Measurements from ENCODE around the gene SHD.
"Not testable (repeated sequence)": the region's sequence is repeated elsewhere in the genome, so short reads cannot be mapped to it uniquely, and the experiment has no call there.

The SHD gene

GRCh38 chr19:4267101-4267900, 11.8 kb upstream of the SHD start:
- peak; percentile 33 for DNase-seq (ENCODE audit: low read depth)

GRCh38 chr19:4267901-4268815, 10.9 kb upstream of the SHD start:
- no peak for DNase-seq (ENCODE audit: low read depth)

- no peak for DNase-seq (ENCODE audit: low read depth)
These were observed 10.1 kb upstream of the SHD start for GRCh38 chr19:4268816-4269430.

GRCh38 chr19:4272894-4273293, 6.2 kb upstream of the SHD start:
- DNase-seq (ENCODE audit: low read depth): no peak

GRCh38 chr19:4274321-4274686, 4.8 kb upstream of the SHD start:
- DNase-seq (ENCODE audit: low read depth): not testable (repeated sequence)

- DNase-seq (ENCODE audit: low read depth): no peak
These were observed 1.8 kb upstream of the SHD start for GRCh38 chr19:4277191-4277696.

- DNase-seq (ENCODE audit: low read depth): no peak
These were observed 1.1 kb upstream of the SHD start for GRCh38 chr19:4278010-4278409.

- no peak for DNase-seq (ENCODE audit: low read depth)
These were observed 132 bp downstream of the SHD start for GRCh38 chr19:4279267-4279529.

- DNase-seq (ENCODE audit: low read depth): no peak
These were observed 710 bp downstream of the SHD start for GRCh38 chr19:4279530-4280422.

GRCh38 chr19:4284176-4284958, 5.3 kb downstream of the SHD start:
- DNase-seq (ENCODE audit: low read depth): no peak

GRCh38 chr19:4284974-4285373, 5.9 kb downstream of the SHD start:
- DNase-seq (ENCODE audit: low read depth): no peak

- not testable (repeated sequence) for DNase-seq (ENCODE audit: low read depth)
These were observed 7.1 kb downstream of the SHD start for GRCh38 chr19:4286141-4286540.

GRCh38 chr19:4288091-4288777, 9.2 kb downstream of the SHD start:
- no peak for DNase-seq (ENCODE audit: low read depth)

- no peak for DNase-seq (ENCODE audit: low read depth)
These were observed 12.2 kb downstream of the SHD start for GRCh38 chr19:4291184-4291732.

GRCh38 chr19:4292515-4292914, 13.4 kb downstream of the SHD start:
- DNase-seq (ENCODE audit: low read depth): no peak

- no peak for DNase-seq (ENCODE audit: low read depth)
These were observed 15.3 kb downstream of the SHD start for GRCh38 chr19:4294389-4294788.

- no peak for DNase-seq (ENCODE audit: low read depth)
These were observed 17.1 kb downstream of the SHD start for GRCh38 chr19:4295972-4296771.

GRCh38 chr19:4297901-4298809, 19.1 kb downstream of the SHD start:
- no peak for DNase-seq (ENCODE audit: low read depth)

Measured in T follicular helper cell (primary cell).